ENCODE data around the gene CACNG6.
"Not testable (repeated sequence)": the region's sequence is repeated elsewhere in the genome, so short reads cannot be mapped to it uniquely, and the experiment has no call there.

Gene CACNG6

GRCh38 chr19:54002495-54003315 is 11.3 kb downstream of the CACNG6 start:
- DNase-seq = no peak

- no peak for DNase-seq
Observed at GRCh38 chr19:54009440-54009839, 18.0 kb downstream of the CACNG6 start.

- DNase-seq = no peak
Observed at GRCh38 chr19:54010474-54010873, 19.0 kb downstream of the CACNG6 start.

GRCh38 chr19:54011507-54012211 is 20.2 kb downstream of the CACNG6 start:
- no peak for DNase-seq

GRCh38 chr19:54013866-54014265 is 22.4 kb downstream of the CACNG6 start:
- DNase-seq = no peak

- no peak for DNase-seq
Observed at GRCh38 chr19:54014920-54015560, 23.6 kb downstream of the CACNG6 start.

GRCh38 chr19:54017261-54017660 is 25.8 kb downstream of the CACNG6 start:
- no peak for DNase-seq

- DNase-seq = no peak
Observed at GRCh38 chr19:54021363-54021762, 29.9 kb downstream of the CACNG6 start.

GRCh38 chr19:54021932-54022331 is 30.5 kb downstream of the CACNG6 start:
- no peak for DNase-seq

- no peak for DNase-seq
Observed at GRCh38 chr19:54023191-54023590, 31.8 kb downstream of the CACNG6 start.

- DNase-seq = no peak
Observed at GRCh38 chr19:54024660-54025059, 33.2 kb downstream of the CACNG6 start.

GRCh38 chr19:54026656-54027055 is 35.2 kb downstream of the CACNG6 start:
- no peak for DNase-seq

- no peak for DNase-seq
Observed at GRCh38 chr19:54029301-54029700, 37.9 kb downstream of the CACNG6 start.

GRCh38 chr19:54029930-54030490 is 38.6 kb downstream of the CACNG6 start:
- peak; percentile 66 for DNase-seq

GRCh38 chr19:54030895-54031586 is 39.6 kb downstream of the CACNG6 start:
- peak; percentile 11 for DNase-seq

- no peak for DNase-seq
Observed at GRCh38 chr19:54035215-54036178, 44.1 kb downstream of the CACNG6 start.

GRCh38 chr19:54036542-54036941 is 45.1 kb downstream of the CACNG6 start:
- DNase-seq = not testable (repeated sequence)

GRCh38 chr19:54040003-54040402 is 48.6 kb downstream of the CACNG6 start:
- DNase-seq = no peak

- no peak for DNase-seq
Observed at GRCh38 chr19:54041969-54042606, 50.7 kb downstream of the CACNG6 start.

- no peak for DNase-seq
Observed at GRCh38 chr19:54042989-54043388, 51.6 kb downstream of the CACNG6 start.

- DNase-seq = no peak
Observed at GRCh38 chr19:54045771-54046170, 54.3 kb downstream of the CACNG6 start.
